HEK293 (cell line): ENCODE data around the gene GJA3.

Experiments used
- INSM2 ChIP-seq: fragments of 450-650 bp; formaldehyde crosslinking; IDR thresholded peaks from 2 replicates; pipeline ENCODE4 v1.5.1; 2016; ENCODE audit warnings: missing biosample characterization, missing genetic modification characterization
- REPIN1 ChIP-seq: fragments of 450-650 bp; formaldehyde crosslinking; IDR thresholded peaks from 2 replicates; pipeline ENCODE4 v1.5.1; 2017; ENCODE audit warnings: missing biosample characterization, missing genetic modification characterization, low read depth
- ZNF140 ChIP-seq: fragments of 450-650 bp; formaldehyde crosslinking; IDR thresholded peaks from 2 replicates; pipeline ENCODE4 v1.5.1; 2016; ENCODE audit warnings: missing biosample characterization, missing genetic modification characterization

GRCh38 chr13:20151612-20152011 lies 9.2 kb downstream of the GJA3 start:
- TF ChIP-seq INSM2 (tag by site-specific recombination): no peak
- TF ChIP-seq REPIN1 (tag by site-specific recombination): no peak
- TF ChIP-seq ZNF140: no peak
